HL-60 (cell line): Measurements from ENCODE around the gene MICAL2.
A peak's percentile ranks its signal among the peaks of the same experiment; 100 is the strongest.

Experiments
- DNase-seq, 2 experiments: peaks; one replicate each; pipeline ENCODE4 v3.0.0-alpha.2; 2010 to 2020; ENCODE audit warnings: low read depth in 1 of 2, low spot score in 1 of 2
- H3K27ac ChIP-seq: fragments of 250-450 bp; sonication (Bioruptor Pico); replicated peaks from 2 replicates; pipeline ENCODE4 v1.5.1; 2020; ENCODE audit warnings: mild to moderate bottlenecking, moderate library complexity
- H3K27me3 ChIP-seq: fragments of 250-450 bp; sonication (Bioruptor Pico); 2 replicates; pipeline ENCODE4 v1.5.1; 2021; ENCODE audit warnings: mild to moderate bottlenecking, moderate library complexity; ENCODE audit not compliant: insufficient read depth, poor library complexity, severe bottlenecking
- H3K4me3 ChIP-seq: replicated peaks from 2 replicates; pipeline ENCODE4 v1.5.1; 2011; ENCODE audit warnings: mild to moderate bottlenecking, control low read depth, low read length; ENCODE audit not compliant: insufficient read depth
- GABPA ChIP-seq: IDR thresholded peaks from 2 replicates; pipeline ENCODE4 v1.6.1; 2012; ENCODE audit warnings: low read depth
- POLR2AphosphoS5 ChIP-seq: IDR thresholded peaks from 2 replicates; pipeline ENCODE4 v1.6.1; 2012; ENCODE audit warnings: low read depth
- SPI1 ChIP-seq: IDR thresholded peaks from 2 replicates; pipeline ENCODE4 v1.6.1; 2012; ENCODE audit warnings: low read depth, mild to moderate bottlenecking, borderline replicate concordance
- TF ChIP-seq, protein P1 (sequence below): IDR thresholded peaks from one replicate; pipeline ENCODE4 v1.5.1; 2011; ENCODE audit warnings: low read length, control low read depth, inconsistent platforms; ENCODE audit not compliant: insufficient read depth
- TF ChIP-seq, protein P2 (sequence below): IDR thresholded peaks from 2 replicates; pipeline ENCODE4 v1.6.1; 2012; ENCODE audit warnings: low read depth; ENCODE audit not compliant: insufficient replicate concordance

MICAL2 gene

DNA sequence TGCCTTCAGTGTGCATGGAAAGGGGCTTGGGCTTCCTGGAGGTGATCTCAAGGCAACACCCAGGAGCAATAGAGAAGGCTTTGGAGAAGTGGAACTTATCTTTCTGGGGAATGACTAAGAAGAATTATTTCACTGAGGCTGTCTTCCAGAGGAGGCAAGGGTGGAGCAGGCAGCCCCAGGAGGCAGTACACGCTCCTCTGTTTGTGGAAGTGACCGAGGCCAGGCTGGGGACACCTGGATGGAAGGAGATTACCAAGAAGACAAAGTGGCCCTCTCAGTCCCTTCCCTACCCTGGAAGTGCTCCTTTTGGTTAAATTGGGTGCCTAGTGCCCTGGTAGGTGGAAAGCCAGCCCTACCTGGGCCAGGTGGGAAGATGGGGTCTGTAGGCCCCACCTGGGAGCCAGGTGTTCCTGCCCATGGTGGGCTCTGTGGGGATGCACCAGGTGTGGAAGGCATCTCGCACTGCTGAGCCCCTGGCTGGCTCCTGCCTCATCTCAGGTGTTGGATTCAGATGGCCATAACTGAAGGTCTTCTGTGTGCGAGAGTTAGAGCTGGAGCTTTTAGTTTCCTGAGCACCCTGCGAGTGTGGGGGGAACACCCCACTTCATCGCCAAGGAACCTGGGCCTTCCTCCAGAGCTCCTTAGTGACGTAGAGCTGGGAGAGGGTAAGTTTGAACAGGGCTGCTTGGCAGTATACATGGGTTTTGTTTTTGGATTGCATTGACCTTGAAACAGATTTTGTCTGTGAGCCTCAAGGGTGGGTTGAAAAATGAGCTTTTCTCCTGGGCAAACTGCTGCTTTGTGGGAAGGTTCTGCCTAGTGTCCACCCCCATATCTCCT, 46.1 kb downstream of the MICAL2 start:
- no peak for TF ChIP-seq GABPA
- no peak for TF ChIP-seq POLR2AphosphoS5
- TF ChIP-seq, protein P1, sequence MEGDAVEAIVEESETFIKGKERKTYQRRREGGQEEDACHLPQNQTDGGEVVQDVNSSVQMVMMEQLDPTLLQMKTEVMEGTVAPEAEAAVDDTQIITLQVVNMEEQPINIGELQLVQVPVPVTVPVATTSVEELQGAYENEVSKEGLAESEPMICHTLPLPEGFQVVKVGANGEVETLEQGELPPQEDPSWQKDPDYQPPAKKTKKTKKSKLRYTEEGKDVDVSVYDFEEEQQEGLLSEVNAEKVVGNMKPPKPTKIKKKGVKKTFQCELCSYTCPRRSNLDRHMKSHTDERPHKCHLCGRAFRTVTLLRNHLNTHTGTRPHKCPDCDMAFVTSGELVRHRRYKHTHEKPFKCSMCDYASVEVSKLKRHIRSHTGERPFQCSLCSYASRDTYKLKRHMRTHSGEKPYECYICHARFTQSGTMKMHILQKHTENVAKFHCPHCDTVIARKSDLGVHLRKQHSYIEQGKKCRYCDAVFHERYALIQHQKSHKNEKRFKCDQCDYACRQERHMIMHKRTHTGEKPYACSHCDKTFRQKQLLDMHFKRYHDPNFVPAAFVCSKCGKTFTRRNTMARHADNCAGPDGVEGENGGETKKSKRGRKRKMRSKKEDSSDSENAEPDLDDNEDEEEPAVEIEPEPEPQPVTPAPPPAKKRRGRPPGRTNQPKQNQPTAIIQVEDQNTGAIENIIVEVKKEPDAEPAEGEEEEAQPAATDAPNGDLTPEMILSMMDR, result no peak
- TF ChIP-seq SPI1, result no peak
- TF ChIP-seq, protein P2, sequence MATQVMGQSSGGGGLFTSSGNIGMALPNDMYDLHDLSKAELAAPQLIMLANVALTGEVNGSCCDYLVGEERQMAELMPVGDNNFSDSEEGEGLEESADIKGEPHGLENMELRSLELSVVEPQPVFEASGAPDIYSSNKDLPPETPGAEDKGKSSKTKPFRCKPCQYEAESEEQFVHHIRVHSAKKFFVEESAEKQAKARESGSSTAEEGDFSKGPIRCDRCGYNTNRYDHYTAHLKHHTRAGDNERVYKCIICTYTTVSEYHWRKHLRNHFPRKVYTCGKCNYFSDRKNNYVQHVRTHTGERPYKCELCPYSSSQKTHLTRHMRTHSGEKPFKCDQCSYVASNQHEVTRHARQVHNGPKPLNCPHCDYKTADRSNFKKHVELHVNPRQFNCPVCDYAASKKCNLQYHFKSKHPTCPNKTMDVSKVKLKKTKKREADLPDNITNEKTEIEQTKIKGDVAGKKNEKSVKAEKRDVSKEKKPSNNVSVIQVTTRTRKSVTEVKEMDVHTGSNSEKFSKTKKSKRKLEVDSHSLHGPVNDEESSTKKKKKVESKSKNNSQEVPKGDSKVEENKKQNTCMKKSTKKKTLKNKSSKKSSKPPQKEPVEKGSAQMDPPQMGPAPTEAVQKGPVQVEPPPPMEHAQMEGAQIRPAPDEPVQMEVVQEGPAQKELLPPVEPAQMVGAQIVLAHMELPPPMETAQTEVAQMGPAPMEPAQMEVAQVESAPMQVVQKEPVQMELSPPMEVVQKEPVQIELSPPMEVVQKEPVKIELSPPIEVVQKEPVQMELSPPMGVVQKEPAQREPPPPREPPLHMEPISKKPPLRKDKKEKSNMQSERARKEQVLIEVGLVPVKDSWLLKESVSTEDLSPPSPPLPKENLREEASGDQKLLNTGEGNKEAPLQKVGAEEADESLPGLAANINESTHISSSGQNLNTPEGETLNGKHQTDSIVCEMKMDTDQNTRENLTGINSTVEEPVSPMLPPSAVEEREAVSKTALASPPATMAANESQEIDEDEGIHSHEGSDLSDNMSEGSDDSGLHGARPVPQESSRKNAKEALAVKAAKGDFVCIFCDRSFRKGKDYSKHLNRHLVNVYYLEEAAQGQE, result no peak
- no peaks in the 10 kb centered on the region for H3K27me3 ChIP-seq
- no peak overlapping the region for H3K27ac ChIP-seq
- no peak overlapping the region for H3K4me3 ChIP-seq
- no peak for DNase-seq

DNA sequence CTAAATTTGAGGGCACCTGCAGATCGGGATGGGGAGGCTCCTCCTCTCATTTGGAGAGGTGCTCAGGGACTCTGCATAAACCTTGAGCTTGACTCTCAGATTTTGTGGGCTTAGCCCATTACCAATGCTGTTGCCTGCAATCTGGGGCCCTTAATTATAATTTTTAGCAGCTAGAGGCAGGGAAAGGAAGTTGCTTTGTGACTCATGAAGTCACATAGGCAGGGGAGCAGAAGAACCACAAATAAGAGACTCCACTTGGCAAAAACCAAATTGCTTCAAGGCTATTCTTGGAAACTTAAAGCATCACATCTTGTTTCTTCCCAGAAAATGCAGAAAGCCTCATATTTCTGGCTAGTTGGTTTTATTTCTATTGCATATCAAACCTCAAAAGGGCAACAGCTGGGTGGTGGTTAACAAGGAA, 46.9 kb downstream of the MICAL2 start:
- DNase-seq, result peak in 1 of 2 experiments; percentile 21
- TF ChIP-seq GABPA (no peak), SPI1 (no peak), POLR2AphosphoS5 (no peak)
- TF ChIP-seq, protein P2, result no peak
- TF ChIP-seq, protein P1, result no peak
- H3K27ac ChIP-seq, result no peak overlapping the region

DNA sequence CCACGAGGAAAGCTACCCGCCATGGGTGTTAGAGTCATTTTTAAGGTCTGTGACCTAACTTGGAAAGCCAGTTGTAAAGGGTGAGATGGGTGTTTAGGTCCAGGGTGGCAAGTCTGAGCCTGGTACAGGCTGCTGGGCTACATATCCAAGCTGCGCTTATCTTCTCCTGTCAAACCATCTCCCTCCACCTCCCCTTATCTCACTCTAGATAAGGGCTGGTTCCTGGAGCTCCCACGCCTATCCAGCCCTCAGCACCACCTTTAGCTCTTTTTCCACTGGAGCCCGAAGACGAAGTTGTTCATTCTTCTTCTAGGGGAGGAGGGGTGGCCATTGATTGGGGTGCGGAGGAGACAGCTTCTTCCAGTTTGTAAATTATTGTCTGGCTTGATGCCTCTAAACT, 48.5 kb downstream of the MICAL2 start:
- DNase-seq, result no peak
- no peaks in the 10 kb centered on the region for H3K27me3 ChIP-seq
- H3K4me3 ChIP-seq, result no peak overlapping the region
- H3K27ac ChIP-seq, result peak overlapping the region; percentile 57; the same call in 1 of the 2 replicates
- TF ChIP-seq SPI1, result no peak
- TF ChIP-seq, protein P2, result no peak
- no peak for TF ChIP-seq GABPA
- TF ChIP-seq, protein P1, result no peak
- no peak for TF ChIP-seq POLR2AphosphoS5

More for the DNA sequence above, 46.9 kb downstream of the MICAL2 start:
- H3K27me3 ChIP-seq, result no peaks in the 10 kb centered on the region
- H3K4me3 ChIP-seq, result no peak overlapping the region
